Liver (tissue), 9 donors: ENCODE results near the gene CHMP4A. TPM values are rescaled to one million over a fixed set of nuclear protein-coding genes. Genes with fewer than 3 reads are reported as not detected.

ENCODE experiments used
- DNase-seq: peaks from one replicate; pipeline ENCODE4 v3.0.0-alpha.2; 2017; ENCODE audit warnings: low spot score
- H3K27ac ChIP-seq, 2 donors: one replicate each; pipeline ENCODE4 v1.7.0; 2013; ENCODE audit warnings: inconsistent platforms in 2 of 2, low read length in 2 of 2, control low read depth in 1 of 2, low read depth in 1 of 2, mild to moderate bottlenecking in 1 of 2
- H3K27me3 ChIP-seq, 4 donors: one replicate each; pipeline versions ENCODE4 v1.6.1 to v1.7.0; 2013; ENCODE audit warnings: low read length in 3 of 4, inconsistent platforms in 1 of 4, mild to moderate bottlenecking in 1 of 4, moderate library complexity in 1 of 4; ENCODE audit not compliant: control insufficient read depth in 4 of 4, insufficient read depth in 4 of 4
- H3K36me3 ChIP-seq, 4 donors: one replicate each; pipeline versions ENCODE4 v1.6.1 to v1.7.0; 2013; ENCODE audit warnings: low read length in 3 of 4, mild to moderate bottlenecking in 3 of 4, low read depth in 1 of 4, moderate library complexity in 1 of 4; ENCODE audit not compliant: control insufficient read depth in 4 of 4, insufficient read depth in 3 of 4
- H3K4me1 ChIP-seq, 4 donors: one replicate each; pipeline versions ENCODE4 v1.6.1 to v1.7.0; 2013; ENCODE audit warnings: low read length in 3 of 4, mild to moderate bottlenecking in 3 of 4, moderate library complexity in 1 of 4; ENCODE audit not compliant: control insufficient read depth in 4 of 4, insufficient read depth in 4 of 4
- H3K4me3 ChIP-seq, 3 donors: one replicate each; pipeline versions ENCODE4 v1.6.1 to v1.7.0; 2013; ENCODE audit warnings: low read length in 3 of 3, control low read depth in 1 of 3, low read depth in 1 of 3, mild to moderate bottlenecking in 1 of 3
- H3K9ac ChIP-seq, 2 donors: one replicate each; pipeline ENCODE4 v1.7.0; 2013; ENCODE audit warnings: low read length in 2 of 2, mild to moderate bottlenecking in 2 of 2, moderate library complexity in 2 of 2, control low read depth in 1 of 2, low read depth in 1 of 2
- H3K9me3 ChIP-seq, 4 donors: one replicate each; pipeline versions ENCODE4 v1.6.1 to v1.7.0; 2013; ENCODE audit warnings: low read length in 3 of 4; ENCODE audit not compliant: control insufficient read depth in 4 of 4
- EGR1 ChIP-seq, 2 donors: IDR thresholded peaks; 2 replicates each; pipeline ENCODE4 v1.6.1; 2016 to 2018; ENCODE audit warnings: antibody characterized with exemption in 2 of 2, low read depth in 2 of 2
- FOXA1 ChIP-seq: IDR thresholded peaks from 2 replicates; pipeline ENCODE4 v1.6.1; 2016; ENCODE audit warnings: antibody characterized with exemption
- FOXA2 ChIP-seq: IDR thresholded peaks from 2 replicates; pipeline ENCODE4 v1.6.1; 2016; ENCODE audit warnings: antibody characterized with exemption
- GABPA ChIP-seq, 2 donors: IDR thresholded peaks in 1 of 2; conservative IDR thresholded peaks in 1 of 2; 2 replicates each; pipeline ENCODE4 v1.6.1; 2016; ENCODE audit warnings: antibody characterized with exemption in 2 of 2, mild to moderate bottlenecking in 1 of 2, moderate library complexity in 1 of 2
- HNF4G ChIP-seq: IDR thresholded peaks from 2 replicates; pipeline ENCODE4 v1.6.1; 2016; ENCODE audit warnings: antibody characterized with exemption
- JUND ChIP-seq, 2 donors: IDR thresholded peaks; 2 replicates each; pipeline ENCODE4 v1.6.1; 2016; ENCODE audit warnings: antibody characterized with exemption in 2 of 2
- NR2F2 ChIP-seq: IDR thresholded peaks from 2 replicates; pipeline ENCODE4 v1.6.1; 2016; ENCODE audit warnings: antibody characterized with exemption
- RAD21 ChIP-seq, 2 donors: IDR thresholded peaks; 2 replicates each; pipeline ENCODE4 v1.6.1; 2016; ENCODE audit warnings: antibody characterized with exemption in 2 of 2, mild to moderate bottlenecking in 2 of 2
- RXRA ChIP-seq, 2 donors: IDR thresholded peaks; 2 replicates each; pipeline ENCODE4 v1.6.1; 2017 to 2018; ENCODE audit warnings: antibody characterized with exemption in 2 of 2, mild to moderate bottlenecking in 1 of 2
- SP1 ChIP-seq: IDR thresholded peaks from 2 replicates; pipeline ENCODE4 v1.6.1; 2018; ENCODE audit warnings: antibody characterized with exemption, mild to moderate bottlenecking
- TAF1 ChIP-seq: conservative IDR thresholded peaks from 2 replicates; pipeline ENCODE4 v1.6.1; 2016; ENCODE audit warnings: antibody characterized with exemption, mild to moderate bottlenecking
- YY1 ChIP-seq: IDR thresholded peaks from 2 replicates; pipeline ENCODE4 v1.6.1; 2016; ENCODE audit warnings: antibody characterized with exemption, mild to moderate bottlenecking
- WGBS: extraction: QIAGEN DNeasy Blood & Tissue Kit; methylation state at CpG from one replicate; pipeline ENCODE4 v1.1.7; 2013; 5-methylcytosine and 5-hydroxymethylcytosine counted together
- polyA plus RNA-seq, 2 donors: library from polyadenylated mRNA; stranded (reverse) in 1 of 2; unstranded in 1 of 2; fragments of 200-250 nt in 1 of 2; fragments of >200 nt in 1 of 2; fragmentation: Nextera tagmentation in 1 of 2; extraction: Ambion mirVana in 1 of 2; gene quantifications; one replicate each; pipeline versions ENCODE4 v1.2.1 to v1.2.3, GENCODE V29; 2013 to 2015
- total RNA-seq, 2 donors: library from RNA; depleted of rRNA; stranded (reverse); fragments of >200 nt; gene quantifications; one replicate each; pipeline ENCODE4 v1.2.3, GENCODE V29; 2014
- TF ChIP-seq, protein P1 (sequence below): IDR thresholded peaks from 2 replicates; pipeline ENCODE4 v1.6.1; 2016; ENCODE audit warnings: antibody characterized with exemption
- TF ChIP-seq, protein P2 (sequence below): IDR thresholded peaks from 2 replicates; pipeline ENCODE4 v1.6.1; 2016; ENCODE audit warnings: antibody characterized with exemption, mild to moderate bottlenecking
- TF ChIP-seq, protein P3 (sequence below): IDR thresholded peaks from 2 replicates; pipeline ENCODE4 v1.6.1; 2016; ENCODE audit warnings: antibody characterized with exemption
- TF ChIP-seq, protein P4 (sequence below): fragments of 150-350 bp; IDR thresholded peaks from 2 replicates; pipeline ENCODE4 v1.5.1; 2017; ENCODE audit warnings: improper control_type of control experiment, low read depth, low read length; ENCODE audit not compliant: missing input control
- TF ChIP-seq, protein P5 (sequence below): IDR thresholded peaks from 2 replicates; pipeline ENCODE4 v1.6.1; 2016; ENCODE audit warnings: antibody characterized with exemption
- donor health status: healthy.
- donor health status: healthy.
- donor health status: healthy.
- donor health status: healthy.
- donor health status: healthy.

Gene CHMP4A
- total and polyA plus RNA-seq, 4 donors = 14.6 to 38.7 (median 28.0) TPM

DNA sequence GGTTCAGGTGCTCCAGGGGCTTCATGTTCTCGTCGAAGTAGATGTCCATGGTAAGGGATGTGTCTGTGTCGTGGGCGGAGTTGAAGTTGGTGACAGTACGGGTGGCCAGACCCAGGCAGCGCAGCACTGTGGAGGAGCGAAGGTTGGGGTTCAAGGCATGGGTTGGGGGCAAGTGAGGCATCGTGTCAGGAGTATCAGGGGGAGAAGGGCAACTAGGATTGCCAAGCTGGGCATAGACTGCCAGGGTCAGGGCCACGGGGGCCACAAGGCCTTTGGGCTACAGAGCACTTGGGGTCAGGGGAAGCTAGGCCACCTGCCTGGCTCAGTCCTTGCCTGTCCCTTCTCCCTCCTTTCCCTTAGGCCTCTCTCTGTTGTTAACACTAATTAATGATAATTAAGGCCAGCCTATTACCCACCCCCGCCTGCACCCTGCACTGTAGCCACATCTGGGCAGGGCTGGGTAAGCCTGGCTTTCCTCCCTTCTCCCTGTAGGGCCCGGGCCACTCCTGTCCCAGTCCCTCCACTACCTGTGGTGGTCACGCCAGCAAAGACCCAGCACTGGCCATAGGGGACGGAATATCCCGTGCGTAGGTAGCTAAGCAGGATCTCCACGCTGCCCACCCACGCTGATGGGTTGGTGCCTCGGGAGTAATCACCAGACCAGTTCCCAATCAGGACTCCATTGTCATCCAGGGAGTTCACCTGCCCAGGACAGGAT, 45.4 kb upstream of the CHMP4A start:
- DNase-seq = no peak
- Histone ChIP-seq H3K9ac (no peak overlapping the region), H3K9me3 (no peaks in the 10 kb centered on the region), H3K27me3 (no peaks in the 10 kb centered on the region), H3K4me3 (no peak overlapping the region), H3K36me3 (peaks cover 0 to 9% (median 1%) of the 10 kb centered on the region in 4 donors), H3K4me1 (no peaks in the 10 kb centered on the region), H3K27ac (no peak overlapping the region)
- TF ChIP-seq, protein P1, sequence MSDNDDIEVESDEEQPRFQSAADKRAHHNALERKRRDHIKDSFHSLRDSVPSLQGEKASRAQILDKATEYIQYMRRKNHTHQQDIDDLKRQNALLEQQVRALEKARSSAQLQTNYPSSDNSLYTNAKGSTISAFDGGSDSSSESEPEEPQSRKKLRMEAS = no peak
- no peak for TF ChIP-seq NR2F2
- TF ChIP-seq SP1 = no peak
- TF ChIP-seq GABPA (IDR thresholded peaks at IDR 0.05 in 1 of 2, conservative IDR thresholded peaks at IDR 0.05 in 1 of 2) = no peak
- no peak for TF ChIP-seq HNF4G
- no peak for TF ChIP-seq FOXA2
- TF ChIP-seq JUND (IDR thresholded peaks at IDR 0.05) = no peak
- no peak for TF ChIP-seq EGR1 (IDR thresholded peaks at IDR 0.05; ENCODE audit: low read depth in 2 of 2)
- no peak for TF ChIP-seq RXRA (IDR thresholded peaks at IDR 0.05)
- no peak for TF ChIP-seq RAD21 (IDR thresholded peaks at IDR 0.05)
- 91% methylated on average over 18 of the region's 18 CpGs for WGBS

DNA sequence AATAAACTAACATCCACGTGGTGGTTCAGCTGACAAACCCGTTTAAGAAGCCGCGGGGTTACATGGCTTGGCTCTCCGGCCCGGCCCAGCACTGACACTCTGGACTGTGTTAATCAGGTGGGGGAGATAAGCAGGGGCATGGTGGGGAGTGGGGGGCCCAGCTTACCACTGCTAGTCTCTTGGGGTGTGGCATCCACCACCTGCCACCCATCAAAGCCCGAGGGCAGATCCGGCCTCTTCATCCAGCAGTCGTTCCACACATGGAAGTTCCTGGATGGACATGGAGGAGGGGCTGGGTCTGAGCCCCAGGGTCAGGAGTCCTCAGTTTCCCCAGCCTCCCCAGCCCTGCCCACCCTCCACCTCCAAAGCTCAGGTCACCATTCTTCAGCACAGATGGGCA, 44.8 kb upstream of the CHMP4A start:
- Histone ChIP-seq H3K9me3 (no peaks in the 10 kb centered on the region), H3K9ac (no peak overlapping the region), H3K4me1 (no peaks in the 10 kb centered on the region), H3K36me3 (peaks cover 0 to 10% (median 1%) of the 10 kb centered on the region in 4 donors), H3K27ac (no peak overlapping the region), H3K27me3 (no peaks in the 10 kb centered on the region), H3K4me3 (no peak overlapping the region)
- DNase-seq = no peak
- TF ChIP-seq JUND (IDR thresholded peaks at IDR 0.05) = no peak
- TF ChIP-seq YY1 = no peak
- TF ChIP-seq HNF4G = no peak
- no peak for TF ChIP-seq RAD21 (IDR thresholded peaks at IDR 0.05)
- 94% methylated on average over 9 of the region's 9 CpGs for WGBS

DNA sequence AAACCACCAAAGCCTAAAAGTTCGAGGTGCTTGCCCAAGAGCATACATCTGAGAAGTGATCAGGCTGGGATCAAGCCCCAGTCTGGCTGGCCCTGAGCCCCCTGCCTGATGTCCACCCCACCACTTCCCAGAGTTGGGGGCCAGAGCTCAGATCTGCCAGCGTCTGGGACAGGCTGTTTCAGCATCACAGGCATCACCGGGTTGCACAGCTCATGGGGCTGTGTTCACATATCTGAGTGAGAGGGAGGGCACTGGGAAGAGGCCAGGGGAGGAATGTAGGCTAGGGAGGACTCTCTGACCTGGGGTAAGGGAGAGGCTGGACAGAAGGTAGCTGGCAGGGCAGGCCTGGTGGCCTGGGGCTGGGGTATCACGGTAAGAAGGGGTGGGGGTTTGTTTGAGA, 43.7 kb upstream of the CHMP4A start:
- peaks cover 0 to 13% (median 1%) of the 10 kb centered on the region in 4 donors for H3K36me3 ChIP-seq
- 90% methylated on average over 4 of the region's 4 CpGs for WGBS
- TF ChIP-seq EGR1 (IDR thresholded peaks at IDR 0.05; ENCODE audit: low read depth in 2 of 2) = no peak
- TF ChIP-seq TAF1 = no peak
- TF ChIP-seq, protein P2, sequence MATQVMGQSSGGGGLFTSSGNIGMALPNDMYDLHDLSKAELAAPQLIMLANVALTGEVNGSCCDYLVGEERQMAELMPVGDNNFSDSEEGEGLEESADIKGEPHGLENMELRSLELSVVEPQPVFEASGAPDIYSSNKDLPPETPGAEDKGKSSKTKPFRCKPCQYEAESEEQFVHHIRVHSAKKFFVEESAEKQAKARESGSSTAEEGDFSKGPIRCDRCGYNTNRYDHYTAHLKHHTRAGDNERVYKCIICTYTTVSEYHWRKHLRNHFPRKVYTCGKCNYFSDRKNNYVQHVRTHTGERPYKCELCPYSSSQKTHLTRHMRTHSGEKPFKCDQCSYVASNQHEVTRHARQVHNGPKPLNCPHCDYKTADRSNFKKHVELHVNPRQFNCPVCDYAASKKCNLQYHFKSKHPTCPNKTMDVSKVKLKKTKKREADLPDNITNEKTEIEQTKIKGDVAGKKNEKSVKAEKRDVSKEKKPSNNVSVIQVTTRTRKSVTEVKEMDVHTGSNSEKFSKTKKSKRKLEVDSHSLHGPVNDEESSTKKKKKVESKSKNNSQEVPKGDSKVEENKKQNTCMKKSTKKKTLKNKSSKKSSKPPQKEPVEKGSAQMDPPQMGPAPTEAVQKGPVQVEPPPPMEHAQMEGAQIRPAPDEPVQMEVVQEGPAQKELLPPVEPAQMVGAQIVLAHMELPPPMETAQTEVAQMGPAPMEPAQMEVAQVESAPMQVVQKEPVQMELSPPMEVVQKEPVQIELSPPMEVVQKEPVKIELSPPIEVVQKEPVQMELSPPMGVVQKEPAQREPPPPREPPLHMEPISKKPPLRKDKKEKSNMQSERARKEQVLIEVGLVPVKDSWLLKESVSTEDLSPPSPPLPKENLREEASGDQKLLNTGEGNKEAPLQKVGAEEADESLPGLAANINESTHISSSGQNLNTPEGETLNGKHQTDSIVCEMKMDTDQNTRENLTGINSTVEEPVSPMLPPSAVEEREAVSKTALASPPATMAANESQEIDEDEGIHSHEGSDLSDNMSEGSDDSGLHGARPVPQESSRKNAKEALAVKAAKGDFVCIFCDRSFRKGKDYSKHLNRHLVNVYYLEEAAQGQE = no peak
- TF ChIP-seq FOXA2 = no peak
- TF ChIP-seq, protein P3, sequence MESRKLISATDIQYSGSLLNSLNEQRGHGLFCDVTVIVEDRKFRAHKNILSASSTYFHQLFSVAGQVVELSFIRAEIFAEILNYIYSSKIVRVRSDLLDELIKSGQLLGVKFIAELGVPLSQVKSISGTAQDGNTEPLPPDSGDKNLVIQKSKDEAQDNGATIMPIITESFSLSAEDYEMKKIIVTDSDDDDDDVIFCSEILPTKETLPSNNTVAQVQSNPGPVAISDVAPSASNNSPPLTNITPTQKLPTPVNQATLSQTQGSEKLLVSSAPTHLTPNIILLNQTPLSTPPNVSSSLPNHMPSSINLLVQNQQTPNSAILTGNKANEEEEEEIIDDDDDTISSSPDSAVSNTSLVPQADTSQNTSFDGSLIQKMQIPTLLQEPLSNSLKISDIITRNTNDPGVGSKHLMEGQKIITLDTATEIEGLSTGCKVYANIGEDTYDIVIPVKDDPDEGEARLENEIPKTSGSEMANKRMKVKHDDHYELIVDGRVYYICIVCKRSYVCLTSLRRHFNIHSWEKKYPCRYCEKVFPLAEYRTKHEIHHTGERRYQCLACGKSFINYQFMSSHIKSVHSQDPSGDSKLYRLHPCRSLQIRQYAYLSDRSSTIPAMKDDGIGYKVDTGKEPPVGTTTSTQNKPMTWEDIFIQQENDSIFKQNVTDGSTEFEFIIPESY = no peak
- no peak for TF ChIP-seq FOXA1
- no peak for TF ChIP-seq HNF4G
- TF ChIP-seq, protein P4, sequence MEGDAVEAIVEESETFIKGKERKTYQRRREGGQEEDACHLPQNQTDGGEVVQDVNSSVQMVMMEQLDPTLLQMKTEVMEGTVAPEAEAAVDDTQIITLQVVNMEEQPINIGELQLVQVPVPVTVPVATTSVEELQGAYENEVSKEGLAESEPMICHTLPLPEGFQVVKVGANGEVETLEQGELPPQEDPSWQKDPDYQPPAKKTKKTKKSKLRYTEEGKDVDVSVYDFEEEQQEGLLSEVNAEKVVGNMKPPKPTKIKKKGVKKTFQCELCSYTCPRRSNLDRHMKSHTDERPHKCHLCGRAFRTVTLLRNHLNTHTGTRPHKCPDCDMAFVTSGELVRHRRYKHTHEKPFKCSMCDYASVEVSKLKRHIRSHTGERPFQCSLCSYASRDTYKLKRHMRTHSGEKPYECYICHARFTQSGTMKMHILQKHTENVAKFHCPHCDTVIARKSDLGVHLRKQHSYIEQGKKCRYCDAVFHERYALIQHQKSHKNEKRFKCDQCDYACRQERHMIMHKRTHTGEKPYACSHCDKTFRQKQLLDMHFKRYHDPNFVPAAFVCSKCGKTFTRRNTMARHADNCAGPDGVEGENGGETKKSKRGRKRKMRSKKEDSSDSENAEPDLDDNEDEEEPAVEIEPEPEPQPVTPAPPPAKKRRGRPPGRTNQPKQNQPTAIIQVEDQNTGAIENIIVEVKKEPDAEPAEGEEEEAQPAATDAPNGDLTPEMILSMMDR = no peak
- TF ChIP-seq, protein P5, sequence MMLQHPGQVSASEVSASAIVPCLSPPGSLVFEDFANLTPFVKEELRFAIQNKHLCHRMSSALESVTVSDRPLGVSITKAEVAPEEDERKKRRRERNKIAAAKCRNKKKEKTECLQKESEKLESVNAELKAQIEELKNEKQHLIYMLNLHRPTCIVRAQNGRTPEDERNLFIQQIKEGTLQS = no peak
- no peak for TF ChIP-seq SP1
- no peak for TF ChIP-seq NR2F2
- TF ChIP-seq, protein P1 = no peak
- no peaks in the 10 kb centered on the region for H3K9me3 ChIP-seq
- H3K27me3 ChIP-seq = no peaks in the 10 kb centered on the region
- no peak for DNase-seq
- no peak overlapping the region for H3K4me3 ChIP-seq
- H3K27ac ChIP-seq = no peak overlapping the region
- H3K4me1 ChIP-seq = no peaks in the 10 kb centered on the region
- H3K9ac ChIP-seq = no peak overlapping the region
